ENCODE data around the gene MDFIC2.

GRCh38 chr3:70312336-70312735 is at the start of gene MDFIC2:
- TF ChIP-seq CTCF (IDR thresholded peaks at IDR 0.05) (no peak), POLR2A (IDR thresholded peaks at IDR 0.05) (no peak), POLR2AphosphoS5 (IDR thresholded peaks at IDR 0.05) (no peak), EP300 (IDR thresholded peaks at IDR 0.05) (no peak)
